ENCODE measurements around the gene CLDN19. TPM values are rescaled to one million over a fixed set of nuclear protein-coding genes. Genes with fewer than 3 reads are reported as not detected.

Gene CLDN19
- total and polyA plus RNA-seq, 9 of the 15 experiments (the other 6 are each of a cell fraction or from before 2014, with no cell fraction given) = not detected

- peak; percentile 37; the same call in 1 of the 2 replicates for TF ChIP-seq GTF2E2 (tag; IDR thresholded peaks at IDR 0.05)
- TF ChIP-seq RBM14 (IDR thresholded peaks at IDR 0.05; ENCODE audit: borderline replicate concordance, insufficient read depth, low read depth, low read length) = no peak
- TF ChIP-seq FOSL1 (tag; conservative IDR thresholded peaks at IDR 0.05) = no peak; the same call in 1 of the 2 replicates
- TF ChIP-seq LARP7 (IDR thresholded peaks at IDR 0.05) = no peak
- TF ChIP-seq ETV1 (tag; conservative IDR thresholded peaks at IDR 0.05; ENCODE audit: low read depth) = peak; percentile 81
- TF ChIP-seq TOE1 (IDR thresholded peaks at IDR 0.05; ENCODE audit: borderline replicate concordance) = peak; percentile 66; the same call in 1 of the 2 replicates
- no peak for TF ChIP-seq TOE1 (CRISPR knock-in tag; IDR thresholded peaks at IDR 0.05; ENCODE audit: borderline replicate concordance, low read depth)
- no peak for TF ChIP-seq ZFP30 (CRISPR knock-in tag; IDR thresholded peaks at IDR 0.05; ENCODE audit: borderline replicate concordance)
- no peak for TF ChIP-seq ZNF436 (CRISPR knock-in tag; IDR thresholded peaks at IDR 0.05)
- 0 out of 2 replicates have a peak, but pooled peaks have one; percentile 19 for TF ChIP-seq XRCC5 (IDR thresholded peaks at IDR 0.05; ENCODE audit: low read depth, low read length)
- TF ChIP-seq TCFL5 (CRISPR knock-in tag; conservative IDR thresholded peaks at IDR 0.05) = no peak
- TF ChIP-seq TCF7 (IDR thresholded peaks at IDR 0.05; ENCODE audit: borderline replicate concordance) = no peak
- TF ChIP-seq RBBP5 (IDR thresholded peaks at IDR 0.05; ENCODE audit: borderline replicate concordance, insufficient read depth, low read length, poor library complexity, severe bottlenecking) = peak; percentile 65
- peak; percentile 96 for TF ChIP-seq ZNF740 (CRISPR knock-in tag; IDR thresholded peaks at IDR 0.05)
- peak in 1 of 2 experiments; percentile 75; a peak in 2 of 4 replicates for TF ChIP-seq ZNF740 (tag; IDR thresholded peaks at IDR 0.05)
- TF ChIP-seq KDM5B (IDR thresholded peaks at IDR 0.05; ENCODE audit: insufficient replicate concordance, low read depth, low read length) = peak; percentile 10
- peak; percentile 68; the same call in 1 of the 2 replicates for TF ChIP-seq ZBTB7A (IDR thresholded peaks at IDR 0.05; ENCODE audit: borderline replicate concordance, control insufficient read depth, low read depth, low read length)
- no peak for TF ChIP-seq HES1 (IDR thresholded peaks at IDR 0.05; ENCODE audit: low read depth)
- 0 out of 2 replicates have a peak, but pooled peaks have one; percentile 49 for TF ChIP-seq HDAC8 (tag; IDR thresholded peaks at IDR 0.05)
- peak; percentile 16 to 50; a peak in 3 of 4 replicates for TF ChIP-seq UBTF (IDR thresholded peaks at IDR 0.05; ENCODE audit: borderline replicate concordance in 1 of 2, low read depth in 2 of 2, low read length in 2 of 2)
- no peak for TF ChIP-seq FOXA1 (IDR thresholded peaks at IDR 0.05; ENCODE audit: borderline replicate concordance)
- no peak for TF ChIP-seq ZNF717 (CRISPR knock-in tag; IDR thresholded peaks at IDR 0.05)
- no peak for TF ChIP-seq RB1 (IDR thresholded peaks at IDR 0.05; ENCODE audit: low read depth)
Observed at GRCh38 chr1:42765832-42766740, 26.1 kb upstream of the CLDN19 start (continued).
